Trophoblast cell (in vitro differentiated cells and primary cell): ENCODE results near the gene LONP1.
"Not testable (repeated sequence)": the region's sequence is repeated elsewhere in the genome, so short reads cannot be mapped to it uniquely, and the experiment has no call there.

ENCODE experiments used
- DNase-seq, 2 donors: peaks; one replicate each; pipeline ENCODE4 v3.0.0-alpha.2; 2016
- H2AFZ ChIP-seq: 2 replicates; pipeline ENCODE4 v1.6.1; 2013; ENCODE audit warnings: low read length, moderate library complexity, mild to moderate bottlenecking; ENCODE audit not compliant: insufficient read depth, poor library complexity
- H2AK5ac ChIP-seq: 2 replicates; pipeline ENCODE4 v1.6.1; 2013; ENCODE audit warnings: mild to moderate bottlenecking, low read length
- H2BK120ac ChIP-seq: 2 replicates; pipeline ENCODE4 v1.6.1; 2013; ENCODE audit warnings: low read length, mild to moderate bottlenecking, moderate library complexity; ENCODE audit not compliant: insufficient read depth, poor library complexity
- H2BK12ac ChIP-seq: 2 replicates; pipeline ENCODE4 v1.6.1; 2013; ENCODE audit warnings: mild to moderate bottlenecking, low read length, moderate library complexity
- H2BK5ac ChIP-seq: 2 replicates; pipeline ENCODE4 v1.6.1; 2013; ENCODE audit warnings: low read length, low read depth, moderate library complexity, mild to moderate bottlenecking; ENCODE audit not compliant: poor library complexity
- H3K14ac ChIP-seq: 2 replicates; pipeline ENCODE4 v1.6.1; 2013; ENCODE audit warnings: mild to moderate bottlenecking, low read length
- H3K18ac ChIP-seq: 2 replicates; pipeline ENCODE4 v1.6.1; 2013; ENCODE audit warnings: mild to moderate bottlenecking, low read length
- H3K23ac ChIP-seq: 2 replicates; pipeline ENCODE4 v1.6.1; 2013; ENCODE audit warnings: low read length
- H3K27ac ChIP-seq: 2 replicates; pipeline ENCODE4 v1.5.1; 2013; ENCODE audit warnings: low read depth, mild to moderate bottlenecking, inconsistent platforms, low read length, moderate library complexity
- H3K27me3 ChIP-seq: 2 replicates; pipeline ENCODE4 v1.6.1; 2013; ENCODE audit warnings: inconsistent platforms, mild to moderate bottlenecking, low read length, moderate library complexity; ENCODE audit not compliant: insufficient read depth
- H3K36me3 ChIP-seq, 2 experiments: 1 replicate in 1 of 2; 2 replicates in 1 of 2; pipeline ENCODE4 v1.6.1; 2013; ENCODE audit warnings: low read length in 2 of 2, mild to moderate bottlenecking in 2 of 2, moderate library complexity in 1 of 2; ENCODE audit not compliant: insufficient read depth in 2 of 2, control insufficient read depth in 1 of 2
- H3K4ac ChIP-seq: 2 replicates; pipeline ENCODE4 v1.6.1; 2013; ENCODE audit warnings: low read depth, mild to moderate bottlenecking, low read length, moderate library complexity
- H3K4me1 ChIP-seq, 2 experiments: 1 replicate in 1 of 2; 2 replicates in 1 of 2; pipeline ENCODE4 v1.6.1; 2013; ENCODE audit warnings: low read length in 2 of 2, mild to moderate bottlenecking in 2 of 2, moderate library complexity in 1 of 2; ENCODE audit not compliant: insufficient read depth in 2 of 2, control insufficient read depth in 1 of 2
- H3K4me2 ChIP-seq: 2 replicates; pipeline ENCODE4 v1.6.1; 2013; ENCODE audit warnings: inconsistent platforms, mild to moderate bottlenecking, low read length, moderate library complexity
- H3K4me3 ChIP-seq: 2 replicates; pipeline ENCODE4 v1.5.1; 2013; ENCODE audit warnings: mild to moderate bottlenecking, low read depth, low read length, inconsistent platforms
- H3K79me1 ChIP-seq: one replicate; pipeline ENCODE4 v1.6.1; 2013; ENCODE audit warnings: low read length
- H3K79me2 ChIP-seq: 2 replicates; pipeline ENCODE4 v1.6.1; 2013; ENCODE audit warnings: low read length, mild to moderate bottlenecking; ENCODE audit not compliant: control insufficient read depth, insufficient read depth, poor library complexity
- H3K9ac ChIP-seq: 2 replicates; pipeline ENCODE4 v1.6.1; 2013; ENCODE audit warnings: mild to moderate bottlenecking, low read length
- H3K9me3 ChIP-seq: 2 replicates; pipeline ENCODE4 v1.6.1; 2013; ENCODE audit warnings: low read depth, mild to moderate bottlenecking, control low read depth, inconsistent platforms, low read length; ENCODE audit not compliant: insufficient read depth
- H4K12ac ChIP-seq: 2 replicates; pipeline ENCODE4 v1.6.1; 2013; ENCODE audit warnings: low read depth, mild to moderate bottlenecking, low read length, moderate library complexity
- H4K8ac ChIP-seq: 2 replicates; pipeline ENCODE4 v1.6.1; 2013; ENCODE audit warnings: low read depth, mild to moderate bottlenecking, low read length, moderate library complexity
- H4K91ac ChIP-seq: one replicate; pipeline ENCODE4 v1.6.1; 2013; ENCODE audit warnings: low read depth, mild to moderate bottlenecking, low read length, moderate library complexity
- WGBS: extraction: QIAGEN DNeasy Blood & Tissue Kit; methylation state at CpG from one replicate; pipeline ENCODE4 v1.1.7; 2013; ENCODE audit warnings: missing lambda C conversion rate; ENCODE audit not compliant: insufficient read length, insufficient coverage; ENCODE audit errors: extremely low coverage; 5-methylcytosine and 5-hydroxymethylcytosine counted together

The LONP1 gene

DNA sequence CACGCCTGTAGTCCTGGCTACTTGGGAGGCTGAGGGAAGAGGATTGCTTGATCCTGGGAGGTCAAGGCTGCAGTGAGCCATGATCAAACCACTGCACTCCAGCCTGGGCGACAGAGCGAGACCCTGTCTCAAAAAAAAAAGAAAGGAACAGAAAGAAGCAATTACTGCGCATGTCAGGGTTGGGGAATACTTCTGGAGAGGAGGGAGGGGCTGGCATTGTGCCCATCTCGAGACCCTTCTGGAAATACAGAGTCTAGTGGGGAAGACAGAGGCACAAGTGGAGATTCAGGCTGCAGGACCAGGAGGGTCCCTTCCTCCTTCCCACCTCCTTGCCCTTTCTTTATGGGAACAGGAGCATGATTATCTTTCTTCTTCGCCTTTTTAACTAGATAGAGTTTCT is 33.8 kb upstream of the LONP1 start:
- Histone ChIP-seq H3K9me3 (no peaks in the 10 kb centered on the region), H3K27me3 (no peaks in the 10 kb centered on the region), H4K91ac (no peak overlapping the region), H3K18ac (no peak overlapping the region), H2BK12ac (no peak overlapping the region), H3K23ac (no peak overlapping the region), H3K4ac (no peak overlapping the region), H3K4me2 (no peak overlapping the region), H3K14ac (no peak overlapping the region), H4K12ac (no peak overlapping the region), H2AFZ (no peak overlapping the region), H3K27ac (no peak overlapping the region), H2AK5ac (no peak overlapping the region), H2BK5ac (no peak overlapping the region), H3K36me3 (no peaks in the 10 kb centered on the region), H3K9ac (no peak overlapping the region), H3K4me1 (no peaks in the 10 kb centered on the region), H2BK120ac (no peak overlapping the region), H3K4me3 (no peak overlapping the region), H4K8ac (no peak overlapping the region), H3K79me2 (no peaks in the 10 kb centered on the region), H3K79me1 (no peaks in the 10 kb centered on the region)
- DNase-seq = no peak
- no CpG with 5 or more reads among the region's 6 CpGs for WGBS

DNA sequence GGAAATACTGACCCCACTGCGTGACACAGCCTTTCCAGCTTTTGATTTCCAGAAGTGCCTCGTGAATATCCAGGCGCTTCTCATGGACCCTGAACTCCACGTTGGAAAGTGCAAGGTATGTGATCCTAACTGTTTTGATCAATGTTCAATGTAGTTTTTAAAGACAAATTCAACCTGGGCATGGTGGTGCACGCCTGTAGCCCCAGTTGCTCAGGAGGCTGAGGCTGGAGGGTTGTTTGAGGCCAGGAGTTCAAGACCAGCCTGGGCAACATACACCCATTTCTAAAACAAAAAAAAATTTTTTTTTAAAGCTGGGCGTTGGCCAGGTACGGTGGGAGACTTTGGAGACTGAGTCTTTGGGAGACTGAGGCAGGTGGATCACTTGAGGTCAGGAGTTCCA is 31.8 kb upstream of the LONP1 start:
- Histone ChIP-seq H3K14ac (no peak overlapping the region), H3K4me2 (no peak overlapping the region), H2BK5ac (no peak overlapping the region), H4K8ac (no peak overlapping the region), H3K9ac (no peak overlapping the region), H3K79me1 (no peaks in the 10 kb centered on the region), H2BK120ac (no peak overlapping the region), H3K23ac (no peak overlapping the region), H4K91ac (no peak overlapping the region), H3K4ac (no peak overlapping the region), H2AK5ac (no peak overlapping the region), H4K12ac (no peak overlapping the region), H2AFZ (no peak overlapping the region), H3K4me1 (no peaks in the 10 kb centered on the region), H2BK12ac (no peak overlapping the region), H3K36me3 (no peaks in the 10 kb centered on the region), H3K79me2 (no peaks in the 10 kb centered on the region), H3K27me3 (no peaks in the 10 kb centered on the region), H3K4me3 (no peak overlapping the region), H3K9me3 (no peaks in the 10 kb centered on the region), H3K18ac (no peak overlapping the region), H3K27ac (no peak overlapping the region)
- no CpG with 5 or more reads among the region's 7 CpGs for WGBS
- no peak for DNase-seq

DNA sequence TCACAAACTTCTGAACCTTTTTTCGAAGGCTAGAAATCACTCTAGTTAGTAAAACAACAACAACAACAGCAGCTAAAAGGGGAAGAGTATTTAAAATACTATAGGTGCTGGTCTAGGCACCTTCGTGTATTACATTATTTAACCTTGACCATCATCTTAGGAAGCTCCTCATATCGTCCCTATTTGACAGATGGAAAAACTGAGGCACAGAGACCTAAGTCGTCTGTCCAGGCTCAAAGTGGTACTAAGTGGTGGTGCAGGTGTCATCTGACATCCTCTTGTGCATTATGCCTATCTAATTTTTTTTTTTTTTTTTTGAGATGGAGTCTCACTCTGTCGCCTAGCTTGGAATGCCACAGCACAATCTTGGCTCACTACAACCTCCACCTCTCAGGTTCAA is 29.6 kb upstream of the LONP1 start:
- Histone ChIP-seq H3K79me1 (no peaks in the 10 kb centered on the region), H3K14ac (no peak overlapping the region), H4K8ac (no peak overlapping the region), H2BK120ac (no peak overlapping the region), H2AK5ac (no peak overlapping the region), H4K91ac (no peak overlapping the region), H3K79me2 (no peaks in the 10 kb centered on the region), H3K23ac (no peak overlapping the region), H2BK12ac (no peak overlapping the region), H2BK5ac (no peak overlapping the region), H4K12ac (no peak overlapping the region), H3K9me3 (no peaks in the 10 kb centered on the region), H2AFZ (no peak overlapping the region), H3K27ac (no peak overlapping the region), H3K4me1 (no peaks in the 10 kb centered on the region), H3K4me2 (no peak overlapping the region), H3K4ac (no peak overlapping the region), H3K4me3 (no peak overlapping the region), H3K9ac (no peak overlapping the region), H3K36me3 (no peaks in the 10 kb centered on the region), H3K18ac (no peak overlapping the region), H3K27me3 (no peaks in the 10 kb centered on the region)
- DNase-seq = no peak
- WGBS = no CpG with 5 or more reads among the region's 5 CpGs

DNA sequence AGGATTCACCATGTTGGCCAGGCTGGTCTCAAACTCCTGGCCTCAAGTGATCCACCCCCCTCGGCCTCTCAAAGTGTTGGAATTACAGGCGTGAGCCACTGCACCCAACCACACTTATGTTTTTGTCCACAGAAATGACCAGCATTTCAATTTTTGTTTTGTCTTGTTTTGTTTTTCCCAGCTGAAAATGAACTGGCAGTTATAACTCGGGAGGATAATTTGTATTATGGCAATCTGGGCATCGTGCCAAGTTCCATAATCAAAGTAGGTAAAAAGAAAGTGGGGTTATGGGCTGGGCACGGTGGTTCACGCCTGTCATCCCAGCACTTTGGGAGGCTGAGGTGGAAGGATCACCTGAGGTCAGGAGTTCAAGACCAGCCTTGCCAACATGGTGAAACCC is 29.0 kb upstream of the LONP1 start:
- H3K14ac ChIP-seq, DNase-seq, H3K23ac ChIP-seq, H3K79me1 ChIP-seq, H3K18ac ChIP-seq, H2AK5ac ChIP-seq, H4K12ac ChIP-seq, H3K4me3 ChIP-seq, H3K9me3 ChIP-seq, H3K9ac ChIP-seq, H2AFZ ChIP-seq, H3K79me2 ChIP-seq, H2BK120ac ChIP-seq, H3K36me3 ChIP-seq, H2BK12ac ChIP-seq, H3K27ac ChIP-seq, H4K8ac ChIP-seq, H3K4me2 ChIP-seq, H3K4me1 ChIP-seq, H2BK5ac ChIP-seq, H3K4ac ChIP-seq, H3K27me3 ChIP-seq, H4K91ac ChIP-seq: not testable (repeated sequence)
- no CpG with 5 or more reads among the region's 6 CpGs for WGBS
